T-helper 1 cell treated with Interleukin-12 subunit alpha and Interleukin-12 subunit beta and Interleukin-4 antibody, amounts not matched to agents 30 μg/mL and 1 μg/mL, for 36 hours (primary cell): ENCODE results near the gene CYP24A1.
"Not testable (repeated sequence)": the region's sequence is repeated elsewhere in the genome, so short reads cannot be mapped to it uniquely, and the experiment has no call there.

ENCODE experiments used
- H3K27ac Mint-ChIP-seq: one replicate; pipeline ENCODE4 v1.8.0; 2021; ENCODE audit warnings: mild to moderate bottlenecking, mixed read lengths
- H3K27me3 Mint-ChIP-seq: one replicate; pipeline ENCODE4 v1.8.0; 2021; ENCODE audit warnings: low read depth, mixed read lengths
- H3K36me3 Mint-ChIP-seq: one replicate; pipeline ENCODE4 v1.8.0; 2021; ENCODE audit warnings: low read depth, mixed read lengths
- H3K4me1 Mint-ChIP-seq: one replicate; pipeline ENCODE4 v1.8.0; 2021; ENCODE audit warnings: low read depth, mixed read lengths
- H3K4me3 Mint-ChIP-seq: one replicate; pipeline ENCODE4 v1.8.0; 2021; ENCODE audit warnings: mild to moderate bottlenecking, moderate library complexity, mixed read lengths
- H3K9me3 Mint-ChIP-seq: one replicate; pipeline ENCODE4 v1.8.0; 2021; ENCODE audit warnings: mixed read lengths

CYP24A1 gene

DNA sequence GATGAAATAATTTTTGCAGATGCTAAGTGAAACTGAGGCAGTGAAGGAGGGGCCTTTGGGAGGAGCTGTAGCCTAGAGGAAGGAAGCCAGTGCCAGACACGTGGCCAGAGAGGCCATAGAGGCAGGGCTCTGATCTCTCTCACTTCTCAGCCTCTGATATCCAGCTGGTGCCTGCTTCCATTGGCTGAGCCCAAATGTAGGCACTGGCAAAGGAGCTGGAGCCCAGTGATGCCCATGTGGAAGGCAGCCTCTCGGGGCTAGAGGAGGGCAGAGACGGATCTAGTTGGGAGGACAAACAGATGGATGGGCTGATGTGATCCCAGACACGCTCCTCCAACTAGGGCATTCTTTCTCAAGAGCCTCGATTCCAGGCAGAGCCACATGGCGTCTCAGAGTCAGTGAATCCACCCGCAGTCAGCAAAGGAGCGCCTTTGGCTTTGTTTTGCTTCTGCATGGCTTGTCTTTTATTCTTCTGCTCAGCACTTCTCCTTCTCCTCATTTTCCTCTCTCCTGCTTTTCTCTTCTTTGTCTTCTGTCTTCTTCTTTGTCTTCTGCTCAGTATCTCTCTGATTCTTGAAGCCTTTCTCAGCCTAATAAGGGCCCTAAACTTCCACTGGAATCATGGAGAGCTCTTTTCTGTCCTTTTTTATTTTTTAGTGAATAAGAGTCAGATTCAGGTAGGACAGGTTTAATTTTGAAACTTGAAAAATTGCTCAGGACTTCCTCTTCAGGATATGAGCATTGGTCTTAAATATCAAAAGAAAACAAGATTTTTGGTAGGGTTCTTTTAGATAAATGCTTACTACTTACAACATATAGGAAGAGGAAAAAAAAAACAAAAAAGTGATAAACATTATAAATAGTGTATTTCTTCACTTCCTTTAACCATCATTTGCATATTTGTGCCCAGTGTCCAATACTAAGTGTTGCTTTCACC is 41.8 kb downstream of the CYP24A1 start:
- Mint-ChIP-seq H3K4me1 (no peaks in the 10 kb centered on the region), H3K27ac (no peak overlapping the region), H3K36me3 (no peaks in the 10 kb centered on the region), H3K27me3 (no peaks in the 10 kb centered on the region), H3K9me3 (peaks cover 3% of the 10 kb centered on the region), H3K4me3 (no peak overlapping the region)

DNA sequence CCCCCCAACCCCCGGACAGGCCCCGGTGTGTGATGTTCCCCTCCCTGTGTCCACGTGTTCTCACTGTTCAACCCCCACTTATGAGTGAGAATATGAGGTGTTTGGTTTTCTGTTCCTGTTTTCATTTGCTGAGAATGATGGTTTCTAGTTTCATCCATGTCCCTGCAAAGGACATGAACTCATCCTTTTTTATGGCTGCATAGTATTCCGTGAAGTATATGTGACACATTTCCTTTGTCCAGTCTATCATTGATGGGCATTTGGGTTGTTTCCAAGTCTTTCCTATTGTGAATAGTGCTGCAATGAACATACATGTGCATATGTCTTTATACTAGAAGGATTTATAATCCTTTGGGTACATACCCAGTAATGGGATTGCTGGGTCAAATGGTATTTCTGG is 42.7 kb downstream of the CYP24A1 start:
- not testable (repeated sequence) for H3K27me3 Mint-ChIP-seq, H3K27ac Mint-ChIP-seq, H3K9me3 Mint-ChIP-seq, H3K4me3 Mint-ChIP-seq, H3K4me1 Mint-ChIP-seq, H3K36me3 Mint-ChIP-seq

GRCh38 chr20:54129350-54129749 is 44.4 kb downstream of the CYP24A1 start:
- Mint-ChIP-seq H3K4me3 (no peak overlapping the region), H3K27me3 (no peaks in the 10 kb centered on the region), H3K27ac (no peak overlapping the region), H3K36me3 (no peaks in the 10 kb centered on the region), H3K4me1 (no peaks in the 10 kb centered on the region), H3K9me3 (peaks cover 3% of the 10 kb centered on the region)

DNA sequence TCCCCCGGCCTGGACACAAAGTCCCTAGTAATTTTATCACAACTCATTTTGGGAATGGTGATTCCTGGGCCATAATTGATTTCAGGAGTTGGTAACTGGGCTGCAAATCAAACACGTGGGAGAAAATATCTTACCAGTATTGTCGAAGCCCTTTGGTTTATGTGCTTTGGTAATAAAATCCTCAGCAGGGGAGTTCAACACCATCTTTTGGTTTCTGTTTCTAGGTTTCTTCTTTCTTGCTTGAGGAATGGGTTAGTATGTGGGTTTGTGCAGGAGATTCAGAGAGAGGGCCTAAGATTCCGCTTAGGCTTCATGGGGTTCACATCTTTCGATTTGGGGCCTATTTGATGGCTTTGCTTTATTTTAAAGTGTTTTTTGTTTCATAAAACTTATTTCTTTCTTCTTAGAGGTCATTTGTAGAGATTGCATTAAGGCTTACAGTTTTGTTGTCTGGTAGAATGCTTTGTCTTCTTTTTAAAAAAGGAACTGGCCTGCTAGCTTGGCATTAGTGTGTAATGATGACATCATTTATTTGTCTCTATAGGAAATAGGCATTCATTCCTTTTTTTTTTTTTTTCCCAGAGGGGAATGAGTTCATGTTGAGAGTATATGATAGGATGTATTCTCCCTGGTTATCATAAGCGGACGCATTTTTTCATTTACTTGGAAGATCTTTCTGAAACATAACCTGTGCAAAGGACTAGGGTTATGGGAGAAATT is 45.8 kb downstream of the CYP24A1 start:
- no peaks in the 10 kb centered on the region for H3K36me3 Mint-ChIP-seq
- H3K9me3 Mint-ChIP-seq: peaks cover 3% of the 10 kb centered on the region
- H3K27me3 Mint-ChIP-seq: no peaks in the 10 kb centered on the region
- no peaks in the 10 kb centered on the region for H3K4me1 Mint-ChIP-seq
- H3K27ac Mint-ChIP-seq: no peak overlapping the region
- H3K4me3 Mint-ChIP-seq: no peak overlapping the region

- Mint-ChIP-seq H3K36me3 (no peaks in the 10 kb centered on the region), H3K4me3 (no peak overlapping the region), H3K9me3 (peaks cover 3% of the 10 kb centered on the region), H3K27ac (no peak overlapping the region), H3K27me3 (no peaks in the 10 kb centered on the region), H3K4me1 (no peaks in the 10 kb centered on the region)
These were observed 46.8 kb downstream of the CYP24A1 start for GRCh38 chr20:54126806-54127655.

DNA sequence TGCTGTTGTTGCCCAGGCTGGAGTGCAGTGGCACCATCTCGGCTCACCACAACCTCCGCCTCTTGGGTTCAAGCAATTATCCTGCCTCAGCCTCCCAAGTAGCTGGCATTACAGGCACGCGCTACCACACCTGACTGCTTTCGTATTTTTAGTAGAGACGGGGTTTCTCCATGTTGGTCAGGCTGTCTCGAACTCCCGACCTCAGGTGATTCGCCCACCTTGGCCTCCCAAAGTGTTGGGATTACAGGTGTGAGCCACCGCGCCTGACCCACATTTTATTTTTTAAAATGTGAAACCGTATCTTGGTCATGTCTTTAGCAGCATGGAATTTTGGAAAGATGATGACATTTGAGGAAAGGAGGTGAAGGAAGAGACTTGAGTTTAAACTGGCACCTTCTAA is 47.5 kb downstream of the CYP24A1 start:
- not testable (repeated sequence) for H3K4me1 Mint-ChIP-seq, H3K9me3 Mint-ChIP-seq, H3K4me3 Mint-ChIP-seq, H3K27me3 Mint-ChIP-seq, H3K27ac Mint-ChIP-seq, H3K36me3 Mint-ChIP-seq

GRCh38 chr20:54123587-54124180 is 50.1 kb downstream of the CYP24A1 start:
- no peak overlapping the region for H3K4me3 Mint-ChIP-seq
- no peaks in the 10 kb centered on the region for H3K36me3 Mint-ChIP-seq
- H3K27ac Mint-ChIP-seq: no peak overlapping the region

GRCh38 chr20:54122681-54123586 is 50.9 kb downstream of the CYP24A1 start:
- H3K27ac Mint-ChIP-seq: no peak overlapping the region
- no peaks in the 10 kb centered on the region for H3K4me1 Mint-ChIP-seq
- H3K27me3 Mint-ChIP-seq: no peaks in the 10 kb centered on the region
- H3K9me3 Mint-ChIP-seq: no peaks in the 10 kb centered on the region
- no peaks in the 10 kb centered on the region for H3K36me3 Mint-ChIP-seq
- H3K4me3 Mint-ChIP-seq: no peak overlapping the region

More at GRCh38 chr20:54123587-54124180, 50.1 kb downstream of the CYP24A1 start:
- Mint-ChIP-seq H3K9me3 (no peaks in the 10 kb centered on the region), H3K4me1 (no peaks in the 10 kb centered on the region), H3K27me3 (no peaks in the 10 kb centered on the region)

- H3K36me3 Mint-ChIP-seq: no peaks in the 10 kb centered on the region
- H3K9me3 Mint-ChIP-seq: no peaks in the 10 kb centered on the region
- no peaks in the 10 kb centered on the region for H3K27me3 Mint-ChIP-seq
- no peak overlapping the region for H3K4me3 Mint-ChIP-seq
- H3K4me1 Mint-ChIP-seq: no peaks in the 10 kb centered on the region
- no peak overlapping the region for H3K27ac Mint-ChIP-seq
These were observed 51.6 kb downstream of the CYP24A1 start for GRCh38 chr20:54122189-54122588.

GRCh38 chr20:54119744-54120143 is 54.0 kb downstream of the CYP24A1 start:
- Mint-ChIP-seq H3K27ac (no peak overlapping the region), H3K36me3 (no peaks in the 10 kb centered on the region), H3K27me3 (no peaks in the 10 kb centered on the region)

GRCh38 chr20:54118220-54119001 is 55.4 kb downstream of the CYP24A1 start:
- peaks cover 6% of the 10 kb centered on the region for H3K27me3 Mint-ChIP-seq

More at GRCh38 chr20:54119744-54120143, 54.0 kb downstream of the CYP24A1 start:
- Mint-ChIP-seq H3K4me1 (no peaks in the 10 kb centered on the region), H3K9me3 (no peaks in the 10 kb centered on the region), H3K4me3 (no peak overlapping the region)

DNA sequence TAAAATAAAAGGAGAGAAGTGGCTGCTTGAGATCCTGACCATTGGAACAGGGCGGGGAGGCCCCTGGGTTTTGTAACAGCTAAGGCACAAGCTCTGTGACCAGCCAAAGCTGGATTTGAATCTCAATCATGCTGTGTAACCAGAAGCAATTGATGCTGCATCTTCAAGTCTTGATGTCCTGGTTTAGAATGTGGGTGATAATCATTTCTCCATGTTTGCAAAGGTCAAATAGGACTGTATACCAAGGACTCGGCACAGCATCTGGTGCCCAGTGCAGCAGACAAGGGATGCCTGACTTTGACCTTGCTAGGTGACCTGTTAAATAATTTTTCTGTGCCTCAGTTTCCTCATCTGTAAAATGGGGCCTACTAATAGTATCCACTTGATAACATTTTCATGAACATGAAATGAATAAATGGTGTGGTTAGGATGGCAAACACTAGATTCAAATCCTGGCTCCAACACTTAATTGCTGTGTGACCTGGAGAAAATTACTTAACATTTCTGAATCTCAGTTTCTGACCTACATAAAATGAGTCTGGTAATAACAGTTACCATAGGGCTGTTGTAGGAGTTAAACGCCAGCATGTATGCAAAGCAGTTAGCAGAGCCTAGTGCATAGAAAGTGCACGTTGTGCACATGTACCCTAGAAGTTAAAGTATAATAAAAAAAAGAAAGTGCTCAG is 57.1 kb downstream of the CYP24A1 start:
- H3K36me3 Mint-ChIP-seq: no peaks in the 10 kb centered on the region
- H3K9me3 Mint-ChIP-seq: no peaks in the 10 kb centered on the region
- H3K4me3 Mint-ChIP-seq: no peak overlapping the region
- no peak overlapping the region for H3K27ac Mint-ChIP-seq
- no peaks in the 10 kb centered on the region for H3K4me1 Mint-ChIP-seq
- peaks cover 6% of the 10 kb centered on the region for H3K27me3 Mint-ChIP-seq

More at GRCh38 chr20:54118220-54119001, 55.4 kb downstream of the CYP24A1 start:
- Mint-ChIP-seq H3K9me3 (no peaks in the 10 kb centered on the region), H3K4me3 (no peak overlapping the region), H3K4me1 (no peaks in the 10 kb centered on the region), H3K36me3 (no peaks in the 10 kb centered on the region), H3K27ac (no peak overlapping the region)
